Medulla oblongata (tissue), 1 donor: ENCODE measurements around the gene NDOR1.

Experiments
- DNase-seq: peaks from one replicate; pipeline ENCODE4 v3.0.0-alpha.2; 2015; ENCODE audit errors: extremely low spot score

NDOR1 gene

GRCh38 chr9:137205126-137206069, at the start of gene NDOR1, which contains the start of gene TMEM203:
NDOR1 (plus strand) TSS chr9:137205700; CDS start chr9:137205778, 78 bp downstream.
TMEM203 (minus strand) TSS chr9:137205648; CDS start chr9:137205414, 234 bp downstream.
- DNase-seq, result peak; percentile 92

GRCh38 chr9:137156567-137157375, 48.7 kb upstream of the NDOR1 start:
- DNase-seq, result no peak

DNA sequence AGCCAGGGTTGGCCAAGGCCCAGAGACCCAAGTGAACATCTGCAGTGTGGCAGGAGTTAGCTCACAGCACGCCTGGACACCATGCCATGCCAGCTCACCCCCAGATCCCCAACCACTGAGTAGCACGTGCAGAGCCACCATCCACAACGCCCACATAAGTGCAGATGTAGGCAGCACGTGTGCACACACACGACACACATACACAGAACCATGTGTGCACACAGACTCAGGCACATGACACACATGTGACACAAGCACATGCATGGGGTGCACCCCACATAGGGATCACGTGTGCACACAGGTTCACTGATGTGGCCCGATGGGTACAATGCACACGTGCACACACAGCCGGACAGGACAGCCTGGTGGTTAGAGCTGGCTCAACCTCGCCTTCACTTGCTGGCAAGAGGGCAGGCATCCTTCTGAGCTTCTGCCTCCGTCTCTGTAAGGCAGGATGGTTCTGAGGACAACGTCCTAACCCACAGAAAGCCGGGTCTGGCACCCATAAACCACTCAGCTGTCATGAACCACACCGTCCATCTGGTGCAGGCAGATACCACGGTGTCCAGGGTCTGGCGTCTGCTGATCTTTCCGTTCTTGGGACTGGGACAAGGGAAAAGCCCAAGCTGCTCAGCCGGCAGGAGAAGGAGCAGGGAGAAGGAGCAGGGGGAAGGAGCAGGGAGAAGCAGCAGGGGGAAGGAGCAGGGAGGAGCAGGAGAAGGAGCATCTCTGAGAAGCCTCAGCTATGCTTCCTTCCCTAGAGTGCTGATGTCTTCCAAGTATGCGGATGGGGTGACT, 47.7 kb upstream of the NDOR1 start:
- no peak for DNase-seq

DNA sequence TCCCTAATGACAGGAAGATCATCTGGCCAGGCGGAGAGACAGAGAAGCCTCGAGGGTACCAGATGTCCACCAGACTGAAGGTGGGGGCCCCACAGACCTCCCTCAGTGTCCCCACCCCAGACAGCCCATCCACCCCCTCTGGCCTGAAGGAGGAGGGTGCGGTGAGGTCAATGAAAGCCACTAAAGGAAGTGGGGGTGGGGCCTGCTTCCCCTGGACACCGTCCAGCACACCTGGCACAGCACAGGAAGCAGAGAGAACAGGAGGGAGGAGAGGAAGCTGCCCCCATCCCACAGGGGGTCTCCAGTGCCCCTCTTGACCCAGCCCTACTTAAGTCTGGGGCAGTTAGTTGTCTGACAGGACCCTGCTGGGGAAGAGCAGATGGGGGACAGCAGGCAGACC, 46.9 kb upstream of the NDOR1 start:
- DNase-seq, result no peak

GRCh38 chr9:137159105-137160053, 46.1 kb upstream of the NDOR1 start:
- no peak for DNase-seq

DNA sequence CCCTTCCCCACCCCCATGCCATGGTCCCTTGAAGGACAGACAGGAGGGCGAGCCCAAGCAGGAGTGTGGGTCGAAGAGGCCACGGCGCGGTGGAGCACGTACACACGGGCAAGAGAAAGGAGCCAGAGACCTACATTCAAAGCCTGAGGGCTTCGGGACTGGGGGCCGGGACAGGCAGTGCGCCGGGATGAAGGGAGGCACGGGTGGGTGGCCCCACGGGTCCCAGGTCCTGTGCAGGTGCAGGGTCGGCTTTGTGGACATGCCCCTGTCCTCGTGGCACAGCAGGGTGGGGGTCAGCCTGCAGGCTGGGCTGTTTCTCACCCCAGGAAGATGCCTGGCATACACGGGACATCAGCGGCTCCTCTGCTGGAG, 45.5 kb upstream of the NDOR1 start:
- no peak for DNase-seq

- no peak for DNase-seq
Measured at GRCh38 chr9:137160716-137161557, 44.6 kb upstream of the NDOR1 start.

DNA sequence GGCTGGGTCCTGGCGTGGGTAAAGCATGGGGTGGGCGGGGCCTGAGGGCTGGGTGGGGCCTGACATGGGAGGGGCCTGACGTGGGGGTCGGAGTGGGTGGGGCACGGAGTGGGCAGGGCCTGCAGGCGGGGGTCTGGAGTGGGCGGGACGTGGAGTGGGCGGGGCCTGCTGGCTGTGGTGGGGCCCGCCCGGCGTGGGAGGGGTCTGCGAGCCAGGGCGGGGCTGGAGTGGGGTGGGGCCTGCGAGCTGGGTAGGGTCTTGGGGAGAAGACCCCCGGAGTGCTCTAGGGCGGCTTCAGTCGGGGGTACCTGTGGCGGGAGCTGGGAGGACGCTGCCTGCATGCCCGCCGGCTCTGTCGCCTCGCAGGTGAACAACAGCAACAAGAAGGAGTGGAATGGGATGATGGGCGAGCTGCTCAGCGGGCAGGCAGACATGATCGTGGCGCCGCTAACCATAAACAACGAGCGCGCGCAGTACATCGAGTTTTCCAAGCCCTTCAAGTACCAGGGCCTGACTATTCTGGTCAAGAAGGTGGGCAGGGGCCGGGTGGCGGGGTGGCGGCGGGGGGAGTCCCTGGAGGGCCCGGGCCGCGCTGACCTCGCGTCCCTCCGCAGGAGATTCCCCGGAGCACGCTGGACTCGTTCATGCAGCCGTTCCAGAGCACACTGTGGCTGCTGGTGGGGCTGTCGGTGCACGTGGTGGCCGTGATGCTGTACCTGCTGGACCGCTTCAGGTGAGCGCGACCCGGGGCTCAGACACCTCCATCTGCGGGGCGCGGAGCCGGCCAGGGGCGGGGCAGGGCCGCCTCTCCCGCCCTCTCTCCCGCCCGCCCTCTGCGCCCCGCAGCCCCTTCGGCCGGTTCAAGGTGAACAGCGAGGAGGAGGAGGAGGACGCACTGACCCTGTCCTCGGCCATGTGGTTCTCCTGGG, 43.7 kb upstream of the NDOR1 start:
- no peak for DNase-seq

GRCh38 chr9:137162505-137163364, 42.8 kb upstream of the NDOR1 start:
- DNase-seq, result no peak

- no peak for DNase-seq
Measured at GRCh38 chr9:137163365-137163715, 42.2 kb upstream of the NDOR1 start.

DNA sequence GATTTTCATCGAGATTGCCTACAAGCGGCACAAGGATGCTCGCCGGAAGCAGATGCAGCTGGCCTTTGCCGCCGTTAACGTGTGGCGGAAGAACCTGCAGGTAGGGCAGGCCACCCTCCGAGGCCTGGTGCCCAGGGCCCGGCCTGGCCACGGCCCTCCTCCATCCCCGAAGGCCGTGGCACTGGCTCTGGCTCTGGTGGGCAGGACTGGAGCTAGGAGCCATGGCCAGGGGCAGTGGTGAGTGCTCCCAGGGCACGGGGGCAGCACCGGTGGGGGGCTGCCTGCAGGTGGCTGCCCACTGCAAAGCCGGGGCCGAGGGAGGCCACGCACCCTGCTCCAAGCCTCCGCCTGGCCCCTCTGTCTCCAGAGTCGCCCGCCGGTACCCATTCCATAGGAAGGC, 41.7 kb upstream of the NDOR1 start:
- no peak for DNase-seq

DNA sequence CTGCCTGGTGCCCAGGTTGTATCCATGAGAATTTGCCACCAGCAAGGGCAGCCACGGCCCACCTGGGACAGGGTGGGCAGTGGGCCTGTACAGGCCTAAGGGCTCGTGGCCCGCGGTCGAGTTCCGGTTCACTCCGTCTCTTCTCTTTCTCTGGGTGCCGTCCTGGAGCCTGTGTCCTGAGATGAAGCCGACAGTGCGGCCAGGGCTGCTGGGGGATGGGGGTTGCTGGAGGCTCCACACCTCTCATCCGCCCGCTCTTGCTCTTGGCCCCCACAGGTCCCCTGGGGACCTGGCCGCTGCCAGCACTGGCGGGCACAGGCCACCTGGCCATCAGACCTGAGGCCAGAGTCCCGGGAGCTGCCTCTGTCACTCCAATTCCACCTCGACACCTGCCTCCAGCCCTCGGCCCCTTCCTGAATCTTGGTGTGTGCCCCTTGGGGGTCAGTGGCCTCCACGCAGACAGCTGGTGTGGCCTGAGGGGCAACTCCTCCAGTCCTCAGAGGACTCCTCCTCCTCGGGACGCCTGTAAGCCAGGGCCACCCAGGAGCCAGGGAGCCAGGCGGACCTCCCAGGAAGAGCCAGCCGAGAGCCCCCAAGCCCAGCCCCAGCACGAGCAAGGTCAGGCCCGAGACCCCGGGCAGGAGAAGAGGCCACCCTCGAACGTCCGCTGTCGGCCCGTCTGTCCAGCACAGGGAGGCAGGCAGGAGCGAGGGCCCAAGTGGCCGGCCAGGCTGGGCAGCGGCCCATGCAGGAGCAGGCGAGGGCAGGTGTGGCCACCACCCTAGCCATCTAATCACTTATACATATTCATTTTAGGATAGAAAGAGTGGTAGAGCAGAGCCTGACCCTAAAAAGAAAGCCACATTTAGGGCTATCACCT, 40.9 kb upstream of the NDOR1 start:
- DNase-seq, result no peak

DNA sequence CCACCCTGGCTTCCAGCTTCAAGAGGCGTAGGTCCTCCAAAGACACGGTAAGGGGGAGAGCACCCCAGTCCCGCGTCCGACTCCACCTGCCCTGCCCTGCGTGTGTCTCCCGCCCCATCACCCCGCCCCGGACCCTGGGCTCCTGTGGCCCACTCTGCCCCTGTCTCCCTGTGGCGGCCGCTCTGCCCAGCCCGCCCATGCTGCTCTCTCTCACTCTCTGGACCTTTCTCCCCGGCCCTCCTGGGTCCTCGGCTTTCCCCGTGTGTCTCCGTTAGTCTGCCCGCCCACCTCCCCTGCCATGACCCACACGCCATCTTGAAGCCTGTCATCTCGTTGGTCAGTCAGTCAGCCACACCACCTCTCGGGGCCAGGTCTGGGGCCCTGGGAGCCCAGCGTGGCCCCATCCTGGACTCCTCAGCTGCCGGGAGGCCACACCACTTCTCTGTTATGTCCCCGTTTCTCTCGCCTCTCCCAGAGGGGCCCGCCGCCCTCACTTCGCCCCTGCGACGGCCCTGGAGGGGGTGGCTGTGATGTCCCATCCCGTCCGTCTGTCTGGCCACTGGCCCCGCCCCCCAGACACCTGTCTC, 40.2 kb upstream of the NDOR1 start:
- DNase-seq, result no peak

GRCh38 chr9:137166380-137167229, 38.9 kb upstream of the NDOR1 start:
- no peak for DNase-seq

DNA sequence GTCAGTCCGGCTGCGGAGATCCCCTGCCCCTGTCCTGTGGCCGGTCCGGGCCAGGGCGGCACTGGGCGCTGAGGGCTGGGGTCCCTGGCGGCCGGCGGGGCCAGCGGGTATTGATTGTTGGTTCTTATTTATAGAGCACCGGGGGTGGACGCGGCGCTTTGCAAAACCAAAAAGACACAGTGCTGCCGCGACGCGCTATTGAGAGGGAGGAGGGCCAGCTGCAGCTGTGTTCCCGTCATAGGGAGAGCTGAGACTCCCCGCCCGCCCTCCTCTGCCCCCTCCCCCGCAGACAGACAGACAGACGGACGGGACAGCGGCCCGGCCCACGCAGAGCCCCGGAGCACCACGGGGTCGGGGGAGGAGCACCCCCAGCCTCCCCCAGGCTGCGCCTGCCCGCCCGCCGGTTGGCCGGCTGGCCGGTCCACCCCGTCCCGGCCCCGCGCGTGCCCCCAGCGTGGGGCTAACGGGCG, 38.2 kb upstream of the NDOR1 start:
- no peak for DNase-seq
